Esophagus muscularis mucosa (tissue), 4 donors: ENCODE results near the gene LCN15. TPM values are rescaled to one million over a fixed set of nuclear protein-coding genes. Genes with fewer than 3 reads are reported as not detected.
"Not testable (repeated sequence)": the region's sequence is repeated elsewhere in the genome, so short reads cannot be mapped to it uniquely, and the experiment has no call there.

Experiments used
- DNase-seq: peaks from one replicate; pipeline ENCODE4 v3.0.0-alpha.2; 2017; ENCODE audit errors: extremely low spot score
- H3K27ac ChIP-seq, 4 donors: fragments of 200-600 bp; sonication (generic); replicated peaks in 1 of 4; 1 replicate in 3 of 4; 2 replicates in 1 of 4; pipeline ENCODE4 v1.5.1; 2016 to 2019; ENCODE audit warnings: mild to moderate bottlenecking in 1 of 4
- H3K27me3 ChIP-seq, 4 donors: fragments of 200-600 bp; sonication (generic); one replicate each; pipeline versions ENCODE4 v1.5.1 to v1.6.0; 2016 to 2019
- H3K36me3 ChIP-seq, 4 donors: fragments of 200-600 bp; sonication (generic); one replicate each; pipeline ENCODE4 v1.5.1; 2016 to 2019
- H3K4me1 ChIP-seq, 4 donors: fragments of 200-600 bp; sonication (generic); one replicate each; pipeline ENCODE4 v1.5.1; 2016 to 2019
- H3K4me3 ChIP-seq, 4 donors: fragments of 200-600 bp; sonication (generic); 1 replicate in 2 of 4; 2 replicates in 2 of 4; pipeline ENCODE4 v1.5.1; 2016 to 2019; ENCODE audit warnings: mild to moderate bottlenecking in 4 of 4, moderate library complexity in 1 of 4
- H3K9me3 ChIP-seq, 4 donors: fragments of 200-600 bp; sonication (generic); 1 replicate in 3 of 4; 2 replicates in 1 of 4; pipeline ENCODE4 v1.5.1; 2016 to 2019
- CTCF ChIP-seq, 3 experiments: fragments of 200-600 bp in 2 of 3; fragments of 450-650 bp in 1 of 3; sonication (generic) in 2 of 3; IDR thresholded peaks; one replicate each; pipeline ENCODE4 v1.5.1; 2017 to 2019; ENCODE audit warnings: antibody characterized with exemption in 3 of 3, mild to moderate bottlenecking in 2 of 3, moderate library complexity in 1 of 3
- EP300 ChIP-seq: sonication (generic); formaldehyde crosslinking; IDR thresholded peaks from one replicate; pipeline ENCODE4 v1.6.1; 2017; ENCODE audit warnings: antibody characterized with exemption
- POLR2A ChIP-seq: fragments of 450-650 bp; IDR thresholded peaks from one replicate; pipeline ENCODE4 v1.6.1; 2017; ENCODE audit warnings: antibody characterized with exemption, moderate library complexity, mild to moderate bottlenecking, low read depth
- POLR2AphosphoS5 ChIP-seq, 2 donors: sonication (generic); formaldehyde crosslinking; IDR thresholded peaks; one replicate each; pipeline ENCODE4 v1.6.1; 2017; ENCODE audit warnings: antibody characterized with exemption in 2 of 2
- WGBS: methylation state at CpG from one replicate; pipeline ENCODE4 v1.1.5; 2018; 5-methylcytosine and 5-hydroxymethylcytosine counted together
- intact Hi-C: fragments of 100-400 bp; cut with DNase I; formaldehyde crosslinking; loops from one replicate; pipeline ENCODE4 v1.15.1; 2023
- total RNA-seq, 4 donors: library from RNA; depleted of rRNA; stranded (reverse); fragments of >200 nt; gene quantifications; one replicate each; pipeline versions ENCODE4 v1.1.0 to v1.2.1, GENCODE V29; 2016

Gene LCN15
- total RNA-seq, 4 donors from 2014 or later: not detected

- under 1% methylated on average over 28 of the region's 70 CpGs for WGBS
- TF ChIP-seq POLR2A (peak; percentile 37), EP300 (no peak), POLR2AphosphoS5 (IDR thresholded peaks at IDR 0.05) (peak; percentile 86 to 88), CTCF (IDR thresholded peaks at IDR 0.05) (no peak)
- peak; percentile 100 for DNase-seq
- H3K4me3 ChIP-seq: peak within 1 kb of the TSS; percentile 77 to 80 (median 80)
- H3K4me1 ChIP-seq: peaks cover 22 to 36% (median 33%) of the 10 kb centered on the region in 4 donors
- H3K36me3 ChIP-seq: peaks cover 0 to 22% (median 15%) of the 10 kb centered on the region in 4 donors
- H3K9me3 ChIP-seq: no peaks in the 10 kb centered on the region
- H3K27ac ChIP-seq: peak within 1 kb of the TSS; percentile 93 to 95 (median 94)
- intact Hi-C loops: no loop called here
- H3K27me3 ChIP-seq: peaks cover 0 to under 1% (median under 1%) of the 10 kb centered on the region in 4 donors
These were observed 26.6 kb upstream of the LCN15 start, which contains the start of gene TMEM141 for GRCh38 chr9:136790640-136791515. TMEM141 (plus strand) TSS chr9:136791344; CDS start chr9:136791371, 27 bp downstream.

- Histone ChIP-seq H3K4me3 (no peak overlapping the region), H3K36me3 (peaks cover 0 to 22% (median 14%) of the 10 kb centered on the region in 4 donors), H3K9me3 (no peaks in the 10 kb centered on the region), H3K4me1 (peaks cover 22 to 36% (median 33%) of the 10 kb centered on the region in 4 donors), H3K27me3 (no peaks in the 10 kb centered on the region), H3K27ac (peak overlapping the region in 2 of 4 donors; percentile 93 to 94)
- TF ChIP-seq POLR2AphosphoS5 (IDR thresholded peaks at IDR 0.05) (no peak), CTCF (IDR thresholded peaks at IDR 0.05) (no peak), POLR2A (no peak), EP300 (no peak)
- DNase-seq: no peak
- intact Hi-C loops: loop anchor here (5.0 kb wide), 1 partner anchor 163 kb away; the partner anchor contains the start of gene LCN12
- 80% methylated on average over 3 of the region's 3 CpGs for WGBS
These were observed 25.2 kb upstream of the LCN15 start for GRCh38 chr9:136789523-136789937.

DNA sequence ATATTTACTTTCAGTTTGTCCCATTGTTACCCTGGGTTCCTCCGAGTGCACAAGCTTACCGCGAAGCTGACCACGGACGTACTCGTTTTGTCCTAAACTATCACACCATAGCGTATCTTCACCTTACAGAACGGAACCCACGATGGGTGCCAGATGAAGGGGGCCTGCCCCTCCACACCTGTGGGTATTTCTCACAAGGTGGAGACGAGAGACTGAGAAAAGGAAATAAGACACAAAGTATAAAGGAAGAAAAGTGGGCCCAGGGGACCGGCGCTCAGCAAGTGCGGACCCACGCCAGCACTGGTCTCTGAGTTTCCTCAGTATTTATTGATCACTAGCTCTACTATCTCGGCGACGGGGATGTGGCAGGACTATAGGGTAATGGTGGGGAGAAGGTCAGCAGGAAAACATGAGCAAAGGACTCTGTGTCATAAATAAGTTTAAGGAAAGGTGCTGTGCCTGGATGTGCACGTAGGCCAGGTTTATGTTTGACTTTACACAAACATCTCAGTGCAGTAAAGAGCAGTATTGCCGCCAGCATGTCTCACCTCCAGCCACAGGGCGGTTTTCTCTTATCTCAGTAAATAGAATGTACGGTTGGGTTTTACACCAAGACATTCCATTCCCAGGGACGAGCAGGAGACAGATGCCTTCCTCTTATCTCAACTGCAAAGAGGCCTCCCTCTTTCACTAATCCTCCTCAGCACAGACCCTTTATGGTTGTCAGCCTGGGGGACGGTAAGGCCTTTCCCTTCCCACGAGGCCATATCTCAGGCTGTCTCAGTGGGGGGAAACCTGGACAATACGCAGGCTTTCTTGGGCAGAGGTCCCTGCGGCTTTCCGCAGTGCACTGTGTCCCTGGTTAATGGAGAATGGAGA is 24.6 kb upstream of the LCN15 start:
- DNase-seq, H3K9me3 ChIP-seq, H3K27me3 ChIP-seq, H3K4me3 ChIP-seq, H3K27ac ChIP-seq: not testable (repeated sequence)
- peaks cover 0 to 16% (median 11%) of the 10 kb centered on the region in 4 donors for H3K36me3 ChIP-seq
- intact Hi-C loops: loop anchor here (5.0 kb wide), 1 partner anchor 163 kb away; the partner anchor contains the start of gene LCN12
- WGBS: 83% methylated on average over 27 of the region's 27 CpGs
- peaks cover 22 to 36% (median 33%) of the 10 kb centered on the region in 4 donors for H3K4me1 ChIP-seq

- no peak overlapping the region for H3K27ac ChIP-seq
- no peak for DNase-seq
- intact Hi-C loops: loop anchor here (2.0 to 5.0 kb wide), 2 partner anchors 164 to 247 kb away; partner anchors contain the start of gene LCN12
These were observed 23.5 kb upstream of the LCN15 start for GRCh38 chr9:136787690-136788400.

DNA sequence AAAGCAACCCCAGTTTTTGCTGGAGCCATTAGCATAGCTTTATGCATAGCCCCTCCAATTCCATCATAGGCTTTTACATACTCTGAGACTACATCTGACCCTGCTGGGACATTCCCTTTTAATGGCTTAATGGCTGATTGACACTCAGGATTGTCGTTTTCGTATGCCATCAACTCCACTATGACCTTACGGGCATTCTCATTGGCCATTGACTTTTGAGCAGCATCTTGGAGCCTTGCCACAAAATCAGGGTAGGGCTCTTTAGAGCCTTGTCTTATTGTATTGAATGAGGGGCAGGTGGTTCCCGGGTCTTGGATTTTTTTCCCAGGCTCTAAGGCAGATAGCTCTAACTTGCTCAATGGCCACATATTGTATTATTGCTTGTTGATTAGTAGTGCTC is 22.7 kb upstream of the LCN15 start:
- H3K4me1 ChIP-seq: peaks cover 15 to 26% (median 24%) of the 10 kb centered on the region in 4 donors
- not testable (repeated sequence) for H3K27ac ChIP-seq, H3K4me3 ChIP-seq, DNase-seq, H3K9me3 ChIP-seq, H3K36me3 ChIP-seq, H3K27me3 ChIP-seq
- intact Hi-C loops: loop anchor here (2.0 to 5.0 kb wide), 2 partner anchors 165 to 248 kb away; partner anchors contain the start of gene LCN12
- 30% methylated on average over 4 of the region's 4 CpGs for WGBS

More at GRCh38 chr9:136787690-136788400, 23.5 kb upstream of the LCN15 start:
- peaks cover 22 to 34% (median 32%) of the 10 kb centered on the region in 4 donors for H3K4me1 ChIP-seq
- H3K27me3 ChIP-seq: no peaks in the 10 kb centered on the region
- no peak overlapping the region for H3K4me3 ChIP-seq
- no peaks in the 10 kb centered on the region for H3K9me3 ChIP-seq
- peaks cover 0 to 5% (median 4%) of the 10 kb centered on the region in 4 donors for H3K36me3 ChIP-seq
- WGBS: 25% methylated on average over 21 of the region's 21 CpGs
- TF ChIP-seq POLR2AphosphoS5 (IDR thresholded peaks at IDR 0.05): no peak
- TF ChIP-seq POLR2A: no peak
- TF ChIP-seq CTCF (IDR thresholded peaks at IDR 0.05): peak; percentile 86 to 90 (median 88)
- TF ChIP-seq EP300: no peak
